ENCODE data around the gene APOL1. TPM values are rescaled to one million over a fixed set of nuclear protein-coding genes. Genes with fewer than 3 reads are reported as not detected.
"Not testable (repeated sequence)": the region's sequence is repeated elsewhere in the genome, so short reads cannot be mapped to it uniquely, and the experiment has no call there.

The APOL1 gene
- total RNA-seq, 1 donor from 2014 or later, result 2.5 TPM

GRCh38 chr22:36228944-36229343, 24.0 kb upstream of the APOL1 start:
- Mint-ChIP-seq H3K27ac (ENCODE audit: unreplicated experiment) (no peak overlapping the region), H3K9me3 (ENCODE audit: unreplicated experiment) (no peaks in the 10 kb centered on the region), H3K4me3 (ENCODE audit: unreplicated experiment) (no peak overlapping the region), H3K27me3 (ENCODE audit: unreplicated experiment) (peaks cover 8% of the 10 kb centered on the region), H3K36me3 (ENCODE audit: low read depth, unreplicated experiment) (peaks cover 52% of the 10 kb centered on the region), H3K4me1 (ENCODE audit: unreplicated experiment) (peaks cover 9% of the 10 kb centered on the region)
- DNase-seq (ENCODE audit: low spot score), result no peak
- TF ChIP-seq, protein P1, sequence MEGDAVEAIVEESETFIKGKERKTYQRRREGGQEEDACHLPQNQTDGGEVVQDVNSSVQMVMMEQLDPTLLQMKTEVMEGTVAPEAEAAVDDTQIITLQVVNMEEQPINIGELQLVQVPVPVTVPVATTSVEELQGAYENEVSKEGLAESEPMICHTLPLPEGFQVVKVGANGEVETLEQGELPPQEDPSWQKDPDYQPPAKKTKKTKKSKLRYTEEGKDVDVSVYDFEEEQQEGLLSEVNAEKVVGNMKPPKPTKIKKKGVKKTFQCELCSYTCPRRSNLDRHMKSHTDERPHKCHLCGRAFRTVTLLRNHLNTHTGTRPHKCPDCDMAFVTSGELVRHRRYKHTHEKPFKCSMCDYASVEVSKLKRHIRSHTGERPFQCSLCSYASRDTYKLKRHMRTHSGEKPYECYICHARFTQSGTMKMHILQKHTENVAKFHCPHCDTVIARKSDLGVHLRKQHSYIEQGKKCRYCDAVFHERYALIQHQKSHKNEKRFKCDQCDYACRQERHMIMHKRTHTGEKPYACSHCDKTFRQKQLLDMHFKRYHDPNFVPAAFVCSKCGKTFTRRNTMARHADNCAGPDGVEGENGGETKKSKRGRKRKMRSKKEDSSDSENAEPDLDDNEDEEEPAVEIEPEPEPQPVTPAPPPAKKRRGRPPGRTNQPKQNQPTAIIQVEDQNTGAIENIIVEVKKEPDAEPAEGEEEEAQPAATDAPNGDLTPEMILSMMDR (IDR thresholded peaks at IDR 0.05; ENCODE audit: unreplicated experiment), result no peak

DNA sequence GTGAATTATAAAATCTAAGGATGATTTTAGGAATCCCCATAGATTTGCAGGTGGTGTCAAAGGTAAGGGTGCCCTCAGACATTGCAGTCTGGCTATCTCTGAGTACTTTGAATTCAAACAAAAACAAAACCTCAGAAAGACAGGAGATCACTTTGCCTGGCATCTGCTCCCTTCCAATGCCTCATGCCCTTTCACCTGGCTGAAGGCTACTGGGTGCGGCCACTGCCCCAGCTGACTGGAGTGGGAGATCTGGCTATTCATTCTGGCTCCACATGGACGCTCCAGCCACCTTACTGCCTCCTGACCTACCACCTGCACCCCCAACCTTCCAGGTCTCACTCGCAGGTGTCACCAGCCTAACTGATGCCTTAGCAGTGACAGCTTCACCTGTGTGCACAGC, 23.3 kb upstream of the APOL1 start:
- DNase-seq (ENCODE audit: low spot score); H3K4me3 Mint-ChIP-seq (ENCODE audit: unreplicated experiment); H3K9me3 Mint-ChIP-seq (ENCODE audit: unreplicated experiment); H3K27ac Mint-ChIP-seq (ENCODE audit: unreplicated experiment); H3K27me3 Mint-ChIP-seq (ENCODE audit: unreplicated experiment): not testable (repeated sequence)
- Mint-ChIP-seq H3K4me1 (ENCODE audit: unreplicated experiment) (peaks cover 15% of the 10 kb centered on the region), H3K36me3 (ENCODE audit: low read depth, unreplicated experiment) (peaks cover 54% of the 10 kb centered on the region)

- H3K27ac Mint-ChIP-seq (ENCODE audit: unreplicated experiment); H3K4me3 Mint-ChIP-seq (ENCODE audit: unreplicated experiment); H3K9me3 Mint-ChIP-seq (ENCODE audit: unreplicated experiment); H3K27me3 Mint-ChIP-seq (ENCODE audit: unreplicated experiment); DNase-seq (ENCODE audit: low spot score): not testable (repeated sequence)
- Mint-ChIP-seq H3K4me1 (ENCODE audit: unreplicated experiment) (peaks cover 21% of the 10 kb centered on the region), H3K36me3 (ENCODE audit: low read depth, unreplicated experiment) (peaks cover 62% of the 10 kb centered on the region)
- TF ChIP-seq, protein P1 (IDR thresholded peaks at IDR 0.05; ENCODE audit: unreplicated experiment), result peak; percentile 17
These were observed 21.9 kb upstream of the APOL1 start for GRCh38 chr22:36231051-36231450.

GRCh38 chr22:36232715-36233401, 20.1 kb upstream of the APOL1 start:
- H3K36me3 Mint-ChIP-seq (ENCODE audit: low read depth, unreplicated experiment), result peaks cover 61% of the 10 kb centered on the region
- H3K4me1 Mint-ChIP-seq (ENCODE audit: unreplicated experiment), result peaks cover 33% of the 10 kb centered on the region
- no peak overlapping the region for H3K27ac Mint-ChIP-seq (ENCODE audit: unreplicated experiment)
- H3K27me3 Mint-ChIP-seq (ENCODE audit: unreplicated experiment), result peaks cover 8% of the 10 kb centered on the region
- H3K9me3 Mint-ChIP-seq (ENCODE audit: unreplicated experiment), result no peaks in the 10 kb centered on the region
- TF ChIP-seq, protein P1 (IDR thresholded peaks at IDR 0.05; ENCODE audit: unreplicated experiment), result no peak
- no peak for DNase-seq (ENCODE audit: low spot score)
- no peak overlapping the region for H3K4me3 Mint-ChIP-seq (ENCODE audit: unreplicated experiment)

- no peaks in the 10 kb centered on the region for H3K9me3 Mint-ChIP-seq (ENCODE audit: unreplicated experiment)
- no peak overlapping the region for H3K4me3 Mint-ChIP-seq (ENCODE audit: unreplicated experiment)
- DNase-seq (ENCODE audit: low spot score), result no peak
- peaks cover 54% of the 10 kb centered on the region for H3K36me3 Mint-ChIP-seq (ENCODE audit: low read depth, unreplicated experiment)
- H3K4me1 Mint-ChIP-seq (ENCODE audit: unreplicated experiment), result peaks cover 40% of the 10 kb centered on the region
- no peak overlapping the region for H3K27ac Mint-ChIP-seq (ENCODE audit: unreplicated experiment)
- peaks cover 8% of the 10 kb centered on the region for H3K27me3 Mint-ChIP-seq (ENCODE audit: unreplicated experiment)
- TF ChIP-seq, protein P1 (IDR thresholded peaks at IDR 0.05; ENCODE audit: unreplicated experiment), result no peak
These were observed 19.1 kb upstream of the APOL1 start for GRCh38 chr22:36233796-36234195.
